ENCODE measurements around the gene KRTAP12-3. TPM values are rescaled to one million over a fixed set of nuclear protein-coding genes. Genes with fewer than 3 reads are reported as not detected.
"Not testable (repeated sequence)": the region's sequence is repeated elsewhere in the genome, so short reads cannot be mapped to it uniquely, and the experiment has no call there.

KRTAP12-3 gene, protein sequence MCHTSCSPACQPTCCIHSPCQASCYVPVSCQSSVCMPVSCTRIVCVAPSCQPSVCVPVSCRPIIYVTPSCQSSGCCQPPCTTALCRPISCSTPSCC
- total RNA-seq = not detected
- not detected for polyA plus RNA-seq (ENCODE audit: insufficient read length in 6 of 6)
- long read RNA-seq, donor 1 = 0 reads
- long read RNA-seq, donor 2 = 0 reads
- long read RNA-seq, donor 3 = 0 reads
- long read RNA-seq, donor 4 = 0 reads
- long read RNA-seq, donor 5 = 0 reads
- long read RNA-seq, donor 6 = 0 reads
- long read RNA-seq, donor 7 = 0 reads
- long read RNA-seq, donor 8 = 0 reads
- long read RNA-seq, donor 9 = 0 reads
- long read RNA-seq, donor 10 = 0 reads
- long read RNA-seq, donor 11 = 0 reads
- long read RNA-seq, donor 12 = 0 reads

DNA sequence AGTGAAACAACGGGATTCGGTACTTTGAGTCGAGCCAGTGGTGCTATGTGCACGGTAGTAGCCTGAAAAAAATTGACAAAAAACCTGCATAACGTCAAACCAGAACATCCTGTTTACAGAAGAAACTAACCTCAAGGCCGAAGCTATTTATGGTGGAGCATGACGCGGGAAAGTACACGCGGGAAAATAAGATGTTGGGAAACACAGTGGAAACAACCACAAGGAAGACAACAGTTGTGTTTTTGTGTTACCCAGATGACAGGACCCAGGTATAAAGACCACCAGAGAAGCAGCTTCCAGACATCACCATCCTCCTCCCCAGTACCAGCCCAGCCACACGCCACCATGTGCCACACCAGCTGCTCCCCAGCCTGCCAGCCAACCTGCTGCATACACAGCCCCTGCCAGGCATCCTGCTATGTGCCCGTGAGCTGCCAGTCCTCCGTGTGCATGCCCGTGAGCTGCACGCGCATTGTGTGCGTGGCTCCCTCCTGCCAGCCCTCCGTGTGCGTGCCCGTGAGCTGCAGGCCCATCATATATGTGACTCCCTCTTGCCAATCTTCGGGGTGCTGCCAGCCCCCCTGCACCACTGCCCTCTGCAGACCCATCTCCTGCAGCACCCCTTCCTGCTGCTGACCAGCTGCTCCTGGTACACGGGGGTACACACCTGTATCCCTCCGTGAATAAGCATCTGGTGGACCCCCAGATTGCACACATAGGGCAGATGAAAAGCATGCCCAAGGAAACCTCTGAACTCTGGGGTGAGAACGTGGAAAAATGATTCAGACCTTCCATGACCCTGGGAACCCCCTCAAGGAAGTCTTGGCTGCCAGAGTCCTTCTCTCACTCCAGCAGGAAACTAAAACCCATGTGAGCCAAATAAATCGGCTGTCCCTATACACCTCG lies at the start of gene KRTAP12-3:
Gene KRTAP12-3, plus strand, starts transcription at position 298 of the 906 bp plus-strand sequence. Its CDS starts 48 bp downstream, at position 346.
- DNase-seq (no peak), ATAC-seq (no peak)
- TF ChIP-seq, protein P1, sequence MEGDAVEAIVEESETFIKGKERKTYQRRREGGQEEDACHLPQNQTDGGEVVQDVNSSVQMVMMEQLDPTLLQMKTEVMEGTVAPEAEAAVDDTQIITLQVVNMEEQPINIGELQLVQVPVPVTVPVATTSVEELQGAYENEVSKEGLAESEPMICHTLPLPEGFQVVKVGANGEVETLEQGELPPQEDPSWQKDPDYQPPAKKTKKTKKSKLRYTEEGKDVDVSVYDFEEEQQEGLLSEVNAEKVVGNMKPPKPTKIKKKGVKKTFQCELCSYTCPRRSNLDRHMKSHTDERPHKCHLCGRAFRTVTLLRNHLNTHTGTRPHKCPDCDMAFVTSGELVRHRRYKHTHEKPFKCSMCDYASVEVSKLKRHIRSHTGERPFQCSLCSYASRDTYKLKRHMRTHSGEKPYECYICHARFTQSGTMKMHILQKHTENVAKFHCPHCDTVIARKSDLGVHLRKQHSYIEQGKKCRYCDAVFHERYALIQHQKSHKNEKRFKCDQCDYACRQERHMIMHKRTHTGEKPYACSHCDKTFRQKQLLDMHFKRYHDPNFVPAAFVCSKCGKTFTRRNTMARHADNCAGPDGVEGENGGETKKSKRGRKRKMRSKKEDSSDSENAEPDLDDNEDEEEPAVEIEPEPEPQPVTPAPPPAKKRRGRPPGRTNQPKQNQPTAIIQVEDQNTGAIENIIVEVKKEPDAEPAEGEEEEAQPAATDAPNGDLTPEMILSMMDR (IDR thresholded peaks at IDR 0.05) = no peak
- Histone ChIP-seq H3K9me3 (peaks cover 0 to 7% of the 10 kb centered on the region in 2 donors), H3K4me1 (no peaks in the 10 kb centered on the region), H3K27me3 (peaks cover 0 to 32% of the 10 kb centered on the region in 2 donors), H3K36me3 (no peaks in the 10 kb centered on the region), H3K27ac (no peak within 1 kb of the TSS), H3K4me3 (no peak within 1 kb of the TSS)
- intact Hi-C loops (cut with DNase I) = no loop called here

DNA sequence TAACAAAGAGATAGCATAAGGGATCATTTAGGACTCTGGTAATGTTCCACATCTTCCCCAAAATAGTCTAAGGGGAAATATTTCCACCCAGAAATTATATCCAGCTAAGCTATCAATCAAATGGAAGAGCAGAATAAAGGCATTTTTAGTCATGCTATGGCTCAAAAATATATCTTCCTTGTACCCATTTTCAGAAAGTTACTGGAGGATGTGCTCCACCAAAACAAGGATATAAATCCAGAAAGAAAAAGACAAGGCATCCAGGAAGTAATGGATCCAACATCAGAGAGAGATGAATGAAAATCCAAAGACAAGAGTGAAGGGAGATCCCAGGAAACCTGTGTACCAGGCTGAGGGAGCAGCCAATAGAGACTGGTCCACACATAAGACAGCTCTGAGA lies 48.5 kb upstream of the KRTAP12-3 start:
- no peaks in the 10 kb centered on the region for H3K4me1 ChIP-seq

GRCh38 chr21:44610157-44610843 lies 47.4 kb upstream of the KRTAP12-3 start:
- Histone ChIP-seq H3K9me3 (peaks cover 0 to 30% of the 10 kb centered on the region in 2 donors), H3K27me3 (peaks cover 0 to 26% of the 10 kb centered on the region in 2 donors)
- H3K27ac ChIP-seq; H3K4me1 ChIP-seq; intact Hi-C loops (cut with DNase I); ATAC-seq; DNase-seq; H3K4me3 ChIP-seq; H3K36me3 ChIP-seq: not testable (repeated sequence)

More for the DNA sequence above, 48.5 kb upstream of the KRTAP12-3 start:
- no peak overlapping the region for H3K4me3 ChIP-seq
- no peaks in the 10 kb centered on the region for H3K36me3 ChIP-seq
- ATAC-seq (no peak), DNase-seq (no peak)
- peaks cover 0 to 15% of the 10 kb centered on the region in 2 donors for H3K27me3 ChIP-seq
- no peak overlapping the region for H3K27ac ChIP-seq
- intact Hi-C loops (cut with DNase I) = no loop called here
- TF ChIP-seq, protein P1 (IDR thresholded peaks at IDR 0.05) = no peak
- peaks cover 0 to 30% of the 10 kb centered on the region in 2 donors for H3K9me3 ChIP-seq

DNA sequence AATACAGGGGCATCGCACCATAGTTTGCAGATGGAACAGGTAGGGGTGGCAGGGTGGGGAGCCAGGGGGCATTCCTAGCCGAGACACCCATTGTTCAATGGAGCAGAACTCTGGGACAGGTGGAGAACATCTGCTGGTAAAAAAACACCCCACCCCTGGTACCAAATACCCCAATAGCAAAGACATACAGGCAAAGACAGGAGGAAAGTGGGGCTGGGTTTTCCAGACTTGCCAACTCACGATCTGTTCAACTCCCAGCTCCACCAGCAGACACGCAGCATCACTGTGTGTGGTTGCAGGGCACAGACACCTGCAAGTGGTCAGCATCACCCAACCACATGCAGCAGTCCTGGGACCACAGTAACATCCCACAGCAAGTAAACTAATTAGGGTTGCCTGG lies 46.2 kb upstream of the KRTAP12-3 start:
- Histone ChIP-seq H3K4me1 (no peaks in the 10 kb centered on the region), H3K27me3 (peaks cover 0 to 36% of the 10 kb centered on the region in 2 donors), H3K36me3 (no peaks in the 10 kb centered on the region), H3K4me3 (no peak overlapping the region), H3K9me3 (peaks cover 0 to 29% of the 10 kb centered on the region in 2 donors), H3K27ac (no peak overlapping the region)
- DNase-seq (no peak), ATAC-seq (no peak)
- TF ChIP-seq, protein P1 (IDR thresholded peaks at IDR 0.05) = no peak
- intact Hi-C loops (cut with DNase I) = no loop called here

- Histone ChIP-seq H3K36me3 (no peaks in the 10 kb centered on the region), H3K9me3 (peaks cover 0 to 27% of the 10 kb centered on the region in 2 donors), H3K27me3 (peaks cover 0 to 36% of the 10 kb centered on the region in 2 donors), H3K4me1 (no peaks in the 10 kb centered on the region), H3K27ac (no peak within 1 kb of the TSS), H3K4me3 (no peak within 1 kb of the TSS)
- peak in 1 of 4 donors; percentile 56 for DNase-seq
- intact Hi-C loops (cut with DNase I) = no loop called here
- ATAC-seq = no peak
- TF ChIP-seq, protein P1 (IDR thresholded peaks at IDR 0.05) = no peak
These were observed 45.7 kb upstream of the KRTAP12-3 start, which contains the start of gene KRTAP10-8 for GRCh38 chr21:44612029-44612486. Gene KRTAP10-8 (plus strand): TSS chr21:44612079. CDS start chr21:44612101, 22 bp downstream.

Measured in left lung (tissue), 14 donors.